Measurements from ENCODE around the gene TMEM163.
A peak's percentile ranks its signal among the peaks of the same experiment; 100 is the strongest.

TMEM163 gene

GRCh38 chr2:134689315-134689714 is 29.5 kb downstream of the TMEM163 start:
- TF ChIP-seq CTCF (IDR thresholded peaks at IDR 0.05; ENCODE audit: low read depth, low read length) = no peak
- no peak for DNase-seq (ENCODE audit: low read depth in 2 of 2)
- no peak overlapping the region for H3K4me3 ChIP-seq (replicated peaks in 1 of 2; ENCODE audit: low read depth in 2 of 2, low read length in 2 of 2)

GRCh38 chr2:134685967-134686366 is 32.8 kb downstream of the TMEM163 start:
- no peak for DNase-seq (ENCODE audit: low read depth in 2 of 2)
- no peak for TF ChIP-seq CTCF (IDR thresholded peaks at IDR 0.05; ENCODE audit: low read depth, low read length)
- no peak overlapping the region for H3K4me3 ChIP-seq (replicated peaks in 1 of 2; ENCODE audit: low read depth in 2 of 2, low read length in 2 of 2)

- TF ChIP-seq CTCF (IDR thresholded peaks at IDR 0.05; ENCODE audit: low read depth, low read length) = no peak
- no peak overlapping the region for H3K4me3 ChIP-seq (replicated peaks in 1 of 2; ENCODE audit: low read depth in 2 of 2, low read length in 2 of 2)
Measured at GRCh38 chr2:134683561-134684112, 35.2 kb downstream of the TMEM163 start.

GRCh38 chr2:134682726-134683125 is 36.1 kb downstream of the TMEM163 start:
- peak; percentile 24 to 27 for DNase-seq (ENCODE audit: low read depth in 2 of 2)
- no peak overlapping the region for H3K4me3 ChIP-seq (replicated peaks in 1 of 2; ENCODE audit: low read depth in 2 of 2, low read length in 2 of 2)
- TF ChIP-seq CTCF (IDR thresholded peaks at IDR 0.05; ENCODE audit: low read depth, low read length) = no peak

More at GRCh38 chr2:134683561-134684112, 35.2 kb downstream of the TMEM163 start:
- peak in 1 of 2 donors; percentile 22 for DNase-seq (ENCODE audit: low read depth in 2 of 2)

GRCh38 chr2:134681201-134681600 is 37.6 kb downstream of the TMEM163 start:
- no peak for TF ChIP-seq CTCF (IDR thresholded peaks at IDR 0.05; ENCODE audit: low read depth, low read length)
- H3K4me3 ChIP-seq (replicated peaks in 1 of 2; ENCODE audit: low read depth in 2 of 2, low read length in 2 of 2) = no peak overlapping the region

GRCh38 chr2:134679745-134680144 is 39.1 kb downstream of the TMEM163 start:
- DNase-seq (ENCODE audit: low read depth in 2 of 2) = no peak
- no peak overlapping the region for H3K4me3 ChIP-seq (replicated peaks in 1 of 2; ENCODE audit: low read depth in 2 of 2, low read length in 2 of 2)
- TF ChIP-seq CTCF (IDR thresholded peaks at IDR 0.05; ENCODE audit: low read depth, low read length) = no peak

More at GRCh38 chr2:134681201-134681600, 37.6 kb downstream of the TMEM163 start:
- no peak for DNase-seq (ENCODE audit: low read depth in 2 of 2)

GRCh38 chr2:134679294-134679693 is 39.5 kb downstream of the TMEM163 start:
- no peak overlapping the region for H3K4me3 ChIP-seq (replicated peaks in 1 of 2; ENCODE audit: low read depth in 2 of 2, low read length in 2 of 2)
- no peak for TF ChIP-seq CTCF (IDR thresholded peaks at IDR 0.05; ENCODE audit: low read depth, low read length)
- no peak for DNase-seq (ENCODE audit: low read depth in 2 of 2)
